Activated naive CD4-positive, alpha-beta T cell treated with anti-CD3 and anti-CD28 coated beads, Interleukin-2, amount 50 U/mL, for 24 hours (primary cell): ENCODE results near the gene NEDD4L.
A peak's percentile ranks its signal among the peaks of the same experiment; 100 is the strongest.

ENCODE experiments used
- H3K27ac Mint-ChIP-seq: one replicate; pipeline ENCODE4 v1.8.0; 2021; ENCODE audit warnings: mild to moderate bottlenecking, mixed read lengths
- H3K27me3 Mint-ChIP-seq: one replicate; pipeline ENCODE4 v1.8.0; 2021; ENCODE audit warnings: mixed read lengths
- H3K36me3 Mint-ChIP-seq: one replicate; pipeline ENCODE4 v1.8.0; 2021; ENCODE audit warnings: mixed read lengths
- H3K4me1 Mint-ChIP-seq: one replicate; pipeline ENCODE4 v1.8.0; 2021; ENCODE audit warnings: mixed read lengths
- H3K4me3 Mint-ChIP-seq: one replicate; pipeline ENCODE4 v1.8.0; 2021; ENCODE audit warnings: mild to moderate bottlenecking, mixed read lengths
- H3K9me3 Mint-ChIP-seq: one replicate; pipeline ENCODE4 v1.8.0; 2021; ENCODE audit warnings: mixed read lengths

NEDD4L gene

GRCh38 chr18:58297198-58297597 lies 253.2 kb downstream of the NEDD4L start:
- Mint-ChIP-seq H3K4me1 (peaks cover 14% of the 10 kb centered on the region), H3K27me3 (no peaks in the 10 kb centered on the region), H3K27ac (no peak overlapping the region), H3K4me3 (no peak overlapping the region), H3K9me3 (no peaks in the 10 kb centered on the region), H3K36me3 (peaks cover 1% of the 10 kb centered on the region)

GRCh38 chr18:58298251-58299134 lies 254.5 kb downstream of the NEDD4L start:
- no peak overlapping the region for H3K4me3 Mint-ChIP-seq
- H3K36me3 Mint-ChIP-seq, result no peaks in the 10 kb centered on the region
- H3K9me3 Mint-ChIP-seq, result no peaks in the 10 kb centered on the region
- H3K27ac Mint-ChIP-seq, result no peak overlapping the region
- no peaks in the 10 kb centered on the region for H3K27me3 Mint-ChIP-seq
- H3K4me1 Mint-ChIP-seq, result peaks cover 23% of the 10 kb centered on the region

DNA sequence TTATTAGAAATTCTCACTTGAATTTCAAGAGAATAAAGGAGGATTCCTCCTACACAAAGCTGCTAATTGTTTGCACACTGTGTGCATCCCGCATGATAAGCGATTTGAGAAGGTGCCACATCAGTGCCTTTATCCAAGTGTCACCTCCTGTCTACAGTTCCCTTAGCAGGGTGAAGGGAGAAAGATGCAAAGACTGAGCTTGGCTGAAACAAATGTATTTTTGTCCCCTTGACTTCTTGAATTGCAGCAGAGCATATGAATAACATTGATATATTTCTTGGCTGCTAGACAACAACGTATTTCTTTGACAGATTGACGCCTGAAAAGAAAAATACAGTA lies 255.1 kb downstream of the NEDD4L start:
- Mint-ChIP-seq H3K36me3 (no peaks in the 10 kb centered on the region), H3K27ac (no peak overlapping the region), H3K4me3 (no peak overlapping the region), H3K4me1 (peaks cover 28% of the 10 kb centered on the region), H3K27me3 (no peaks in the 10 kb centered on the region), H3K9me3 (no peaks in the 10 kb centered on the region)

- Mint-ChIP-seq H3K27me3 (no peaks in the 10 kb centered on the region), H3K4me3 (no peak overlapping the region), H3K36me3 (no peaks in the 10 kb centered on the region), H3K4me1 (peaks cover 28% of the 10 kb centered on the region), H3K9me3 (no peaks in the 10 kb centered on the region), H3K27ac (no peak overlapping the region)
Measured at GRCh38 chr18:58299936-58300335, 255.9 kb downstream of the NEDD4L start.

- no peaks in the 10 kb centered on the region for H3K9me3 Mint-ChIP-seq
- H3K4me3 Mint-ChIP-seq, result peak overlapping the region; percentile 19
- no peaks in the 10 kb centered on the region for H3K36me3 Mint-ChIP-seq
- peak overlapping the region; percentile 41 for H3K27ac Mint-ChIP-seq
- H3K27me3 Mint-ChIP-seq, result no peaks in the 10 kb centered on the region
- peaks cover 28% of the 10 kb centered on the region for H3K4me1 Mint-ChIP-seq
Measured at GRCh38 chr18:58300867-58301266, 256.8 kb downstream of the NEDD4L start.

DNA sequence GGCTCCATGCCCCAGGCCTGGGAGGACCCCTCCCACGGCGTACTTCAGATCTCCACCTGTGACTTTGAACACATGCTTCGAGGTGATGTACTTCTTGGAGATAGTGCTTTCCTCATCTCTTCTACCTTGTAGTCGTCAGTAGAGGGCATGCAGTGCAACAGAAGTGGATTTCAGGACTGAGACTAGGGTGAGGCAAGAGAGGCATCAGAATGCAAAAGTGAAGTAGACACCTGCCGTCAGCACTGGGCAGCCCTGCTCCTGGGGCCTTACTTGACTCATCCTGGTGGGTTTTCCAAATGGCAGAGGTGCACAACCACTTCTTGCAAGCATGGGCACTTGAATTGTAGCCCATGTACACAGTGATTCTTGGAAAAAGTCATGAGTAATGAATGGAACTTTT lies 258.8 kb downstream of the NEDD4L start:
- H3K27ac Mint-ChIP-seq, result no peak overlapping the region
- peaks cover 28% of the 10 kb centered on the region for H3K4me1 Mint-ChIP-seq
- H3K36me3 Mint-ChIP-seq, result no peaks in the 10 kb centered on the region
- no peaks in the 10 kb centered on the region for H3K9me3 Mint-ChIP-seq
- no peaks in the 10 kb centered on the region for H3K27me3 Mint-ChIP-seq
- no peak overlapping the region for H3K4me3 Mint-ChIP-seq

DNA sequence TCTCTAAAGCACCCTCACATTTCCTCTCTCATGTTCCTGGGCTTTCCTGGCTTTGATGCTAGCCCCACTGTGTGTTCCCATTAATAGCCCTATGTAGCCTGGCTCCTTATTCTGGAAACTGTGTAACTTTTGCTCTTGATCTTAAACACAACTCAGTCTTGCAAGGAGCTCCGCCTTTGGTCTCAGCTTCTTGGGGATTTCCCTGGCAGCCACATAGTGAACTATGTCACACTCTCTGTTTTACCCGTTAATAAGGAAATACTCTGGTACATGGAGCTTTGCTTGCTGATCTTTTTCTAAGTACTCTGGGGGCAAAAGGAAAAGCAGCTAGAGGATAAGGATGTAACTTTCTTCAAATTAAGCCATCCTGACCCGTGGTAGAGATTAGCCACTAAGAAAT lies 259.3 kb downstream of the NEDD4L start:
- no peaks in the 10 kb centered on the region for H3K9me3 Mint-ChIP-seq
- peaks cover 28% of the 10 kb centered on the region for H3K4me1 Mint-ChIP-seq
- peak overlapping the region; percentile 72 for H3K4me3 Mint-ChIP-seq
- no peaks in the 10 kb centered on the region for H3K36me3 Mint-ChIP-seq
- H3K27me3 Mint-ChIP-seq, result no peaks in the 10 kb centered on the region
- H3K27ac Mint-ChIP-seq, result peak overlapping the region; percentile 75

DNA sequence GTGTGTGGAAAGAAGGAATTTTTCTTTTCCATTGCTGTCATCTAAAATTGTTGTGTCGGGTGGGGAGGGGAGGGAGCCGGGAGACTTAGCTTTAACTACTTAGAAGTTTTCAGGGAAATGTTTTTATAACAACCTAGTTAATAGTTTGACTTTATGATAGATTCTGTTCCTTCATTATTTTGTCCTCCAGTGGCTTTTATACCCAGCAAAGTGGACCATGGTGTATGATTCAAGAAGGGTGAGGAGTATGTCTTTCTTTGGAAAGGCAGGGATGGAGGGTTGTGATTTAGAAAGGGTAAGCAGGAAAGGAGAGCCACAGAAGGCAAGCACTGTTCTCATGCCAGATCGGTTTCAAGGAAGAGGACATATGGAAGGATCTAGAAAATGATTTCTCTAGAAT lies 261.8 kb downstream of the NEDD4L start:
- H3K27ac Mint-ChIP-seq, result no peak overlapping the region
- H3K9me3 Mint-ChIP-seq, result no peaks in the 10 kb centered on the region
- no peak overlapping the region for H3K4me3 Mint-ChIP-seq
- no peaks in the 10 kb centered on the region for H3K27me3 Mint-ChIP-seq
- H3K36me3 Mint-ChIP-seq, result no peaks in the 10 kb centered on the region
- H3K4me1 Mint-ChIP-seq, result peaks cover 42% of the 10 kb centered on the region

GRCh38 chr18:58307441-58307840 lies 263.4 kb downstream of the NEDD4L start:
- Mint-ChIP-seq H3K36me3 (no peaks in the 10 kb centered on the region), H3K27ac (no peak overlapping the region), H3K9me3 (no peaks in the 10 kb centered on the region), H3K4me3 (no peak overlapping the region), H3K4me1 (peaks cover 50% of the 10 kb centered on the region), H3K27me3 (no peaks in the 10 kb centered on the region)

DNA sequence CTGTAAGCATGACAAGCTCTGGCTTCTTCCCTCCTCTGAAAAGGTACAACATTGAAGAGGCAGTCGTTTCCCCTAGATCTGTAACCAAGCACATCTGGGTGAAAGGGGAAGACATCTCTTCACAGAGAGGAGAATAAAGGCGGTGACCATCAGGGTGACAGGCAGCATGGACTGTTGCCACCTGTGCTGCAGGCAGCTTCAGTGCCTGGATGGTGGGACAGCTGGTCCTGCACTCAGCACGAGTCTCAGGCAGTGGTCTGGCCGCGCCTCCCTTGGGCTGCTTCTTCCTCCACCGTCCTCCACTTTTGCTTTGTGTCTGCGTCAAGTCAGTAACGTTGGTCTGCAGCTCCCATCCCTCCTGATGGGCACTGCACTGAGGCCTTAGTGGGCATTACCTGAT lies 264.4 kb downstream of the NEDD4L start:
- H3K4me3 Mint-ChIP-seq, result no peak overlapping the region
- no peaks in the 10 kb centered on the region for H3K27me3 Mint-ChIP-seq
- no peak overlapping the region for H3K27ac Mint-ChIP-seq
- H3K4me1 Mint-ChIP-seq, result peaks cover 51% of the 10 kb centered on the region
- no peaks in the 10 kb centered on the region for H3K9me3 Mint-ChIP-seq
- H3K36me3 Mint-ChIP-seq, result no peaks in the 10 kb centered on the region

DNA sequence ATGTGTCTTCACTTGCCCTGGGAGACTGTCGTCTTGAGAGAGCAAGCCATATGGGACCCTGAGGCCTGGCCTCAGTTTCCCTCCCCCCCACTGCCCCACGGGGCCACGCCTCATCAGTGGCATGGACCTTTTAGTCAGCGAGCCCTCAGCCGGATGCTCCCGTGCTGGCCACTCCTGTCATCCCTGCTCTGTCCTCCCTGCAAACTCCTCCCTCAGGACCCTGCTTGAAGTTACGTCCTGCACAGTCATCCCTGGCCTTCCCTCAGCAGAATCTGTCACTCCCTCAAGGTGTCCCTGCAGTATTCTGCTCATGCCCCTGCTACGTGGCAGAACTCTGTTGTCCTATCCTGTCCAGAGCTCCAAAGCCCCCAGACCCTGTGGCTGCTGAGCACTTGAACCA lies 265.1 kb downstream of the NEDD4L start:
- peaks cover 51% of the 10 kb centered on the region for H3K4me1 Mint-ChIP-seq

GRCh38 chr18:58309610-58310239 lies 265.7 kb downstream of the NEDD4L start:
- peaks cover 56% of the 10 kb centered on the region for H3K4me1 Mint-ChIP-seq
- no peaks in the 10 kb centered on the region for H3K9me3 Mint-ChIP-seq
- H3K27me3 Mint-ChIP-seq, result no peaks in the 10 kb centered on the region
- H3K27ac Mint-ChIP-seq, result peak overlapping the region; percentile 69
- H3K36me3 Mint-ChIP-seq, result no peaks in the 10 kb centered on the region
- H3K4me3 Mint-ChIP-seq, result no peak overlapping the region

More for the DNA sequence above, 265.1 kb downstream of the NEDD4L start:
- H3K27me3 Mint-ChIP-seq, result no peaks in the 10 kb centered on the region
- H3K27ac Mint-ChIP-seq, result peak overlapping the region; percentile 23
- H3K9me3 Mint-ChIP-seq, result no peaks in the 10 kb centered on the region
- no peak overlapping the region for H3K4me3 Mint-ChIP-seq
- no peaks in the 10 kb centered on the region for H3K36me3 Mint-ChIP-seq

GRCh38 chr18:58310517-58310916 lies 266.5 kb downstream of the NEDD4L start:
- Mint-ChIP-seq H3K27ac (no peak overlapping the region), H3K36me3 (no peaks in the 10 kb centered on the region), H3K9me3 (no peaks in the 10 kb centered on the region), H3K27me3 (no peaks in the 10 kb centered on the region), H3K4me3 (peak overlapping the region; percentile 5), H3K4me1 (peaks cover 59% of the 10 kb centered on the region)

DNA sequence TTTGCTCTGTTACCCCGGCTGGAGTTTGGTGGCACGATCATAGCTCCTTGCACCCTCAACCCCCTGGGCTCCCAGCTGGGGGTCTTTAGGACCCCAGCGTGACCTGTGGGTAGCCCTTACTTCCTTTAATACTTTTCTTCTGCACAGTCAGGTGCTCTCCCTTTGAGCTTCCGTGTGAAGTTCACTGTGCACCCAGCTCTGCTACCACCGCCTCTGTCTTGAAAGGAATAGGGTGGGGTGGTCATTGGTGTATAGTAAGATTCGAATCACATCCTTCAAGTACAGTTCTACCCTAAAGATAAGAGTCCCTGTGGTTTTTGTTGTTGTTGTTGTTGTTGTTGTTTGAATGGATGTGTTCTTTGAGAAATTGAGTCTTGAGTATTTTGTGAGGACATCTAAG lies 267.4 kb downstream of the NEDD4L start:
- Mint-ChIP-seq H3K27me3 (no peaks in the 10 kb centered on the region), H3K4me1 (peaks cover 68% of the 10 kb centered on the region), H3K9me3 (no peaks in the 10 kb centered on the region), H3K27ac (no peak overlapping the region), H3K36me3 (no peaks in the 10 kb centered on the region), H3K4me3 (peak overlapping the region; percentile 65)

GRCh38 chr18:58313491-58314032 lies 269.5 kb downstream of the NEDD4L start:
- no peak overlapping the region for H3K27ac Mint-ChIP-seq
- H3K9me3 Mint-ChIP-seq, result no peaks in the 10 kb centered on the region
- no peaks in the 10 kb centered on the region for H3K27me3 Mint-ChIP-seq
- no peaks in the 10 kb centered on the region for H3K36me3 Mint-ChIP-seq
- peaks cover 85% of the 10 kb centered on the region for H3K4me1 Mint-ChIP-seq
- no peak overlapping the region for H3K4me3 Mint-ChIP-seq

GRCh38 chr18:58314284-58314683 lies 270.3 kb downstream of the NEDD4L start:
- Mint-ChIP-seq H3K4me1 (peaks cover 79% of the 10 kb centered on the region), H3K4me3 (no peak overlapping the region), H3K27ac (no peak overlapping the region), H3K9me3 (no peaks in the 10 kb centered on the region), H3K27me3 (no peaks in the 10 kb centered on the region), H3K36me3 (no peaks in the 10 kb centered on the region)
